ENCODE results near the gene RAB4A.

Gene RAB4A

GRCh38 chr1:229252228-229252984, 18.5 kb upstream of the RAB4A start:
- TF ChIP-seq CTCF (IDR thresholded peaks at IDR 0.05; ENCODE audit: low read length, missing control alignments): no peak
- DNase-seq (ENCODE audit: low read depth): no peak
- no peak overlapping the region for H3K4me3 ChIP-seq (replicated peaks; ENCODE audit: low read depth, low read length)

- no peak for DNase-seq (ENCODE audit: low read depth)
- H3K4me3 ChIP-seq (replicated peaks; ENCODE audit: low read depth, low read length): no peak overlapping the region
- no peak for TF ChIP-seq CTCF (IDR thresholded peaks at IDR 0.05; ENCODE audit: low read length, missing control alignments)
These were observed 17.5 kb upstream of the RAB4A start for GRCh38 chr1:229253151-229253974.

- no peak overlapping the region for H3K4me3 ChIP-seq (replicated peaks; ENCODE audit: low read depth, low read length)
- peak; percentile 65 for DNase-seq (ENCODE audit: low read depth)
- peak; percentile 47 for TF ChIP-seq CTCF (IDR thresholded peaks at IDR 0.05; ENCODE audit: low read length, missing control alignments)
These were observed 15.9 kb upstream of the RAB4A start for GRCh38 chr1:229254910-229255541.

- DNase-seq (ENCODE audit: low read depth): peak; percentile 82
- TF ChIP-seq CTCF (IDR thresholded peaks at IDR 0.05; ENCODE audit: low read length, missing control alignments): peak; percentile 71
- H3K4me3 ChIP-seq (replicated peaks; ENCODE audit: low read depth, low read length): no peak overlapping the region
These were observed 12.7 kb upstream of the RAB4A start for GRCh38 chr1:229258031-229258756.

GRCh38 chr1:229258757-229259060, 12.2 kb upstream of the RAB4A start:
- DNase-seq (ENCODE audit: low read depth): no peak
- no peak for TF ChIP-seq CTCF (IDR thresholded peaks at IDR 0.05; ENCODE audit: low read length, missing control alignments)
- no peak overlapping the region for H3K4me3 ChIP-seq (replicated peaks; ENCODE audit: low read depth, low read length)

GRCh38 chr1:229260297-229260696, 10.6 kb upstream of the RAB4A start:
- TF ChIP-seq CTCF (IDR thresholded peaks at IDR 0.05; ENCODE audit: low read length, missing control alignments): no peak
- DNase-seq (ENCODE audit: low read depth): no peak
- H3K4me3 ChIP-seq (replicated peaks; ENCODE audit: low read depth, low read length): no peak overlapping the region

All from fibroblast of pulmonary artery (primary cell).